PFSK-1 (cell line): Measurements from ENCODE around the gene PPP1R10.

Source experiments
- FOXP2 ChIP-seq: optimal IDR thresholded peaks from 2 replicates; pipeline ENCODE3; 2011; ENCODE audit warnings: borderline replicate concordance, control low read depth, inconsistent platforms; ENCODE audit not compliant: insufficient read depth; ENCODE audit errors: extremely low read length, extremely low read depth
- POLR2AphosphoS5 ChIP-seq: IDR thresholded peaks from 2 replicates; pipeline ENCODE4 v1.6.1; 2012; ENCODE audit warnings: low read depth, mild to moderate bottlenecking, control low read depth, low read length, moderate library complexity
- REST ChIP-seq, 2 experiments: IDR thresholded peaks; 2 replicates each; pipeline versions ENCODE4 v1.6.1 to v1.8.0; 2011 to 2012; ENCODE audit warnings: low read depth in 2 of 2, low read length in 2 of 2, control low read depth in 1 of 2, inconsistent platforms in 1 of 2, mild to moderate bottlenecking in 1 of 2, moderate library complexity in 1 of 2; ENCODE audit not compliant: insufficient read depth in 1 of 2
- SIN3A ChIP-seq: IDR thresholded peaks from 2 replicates; pipeline ENCODE4 v1.6.1; 2012; ENCODE audit warnings: mild to moderate bottlenecking, low read length, moderate library complexity, borderline replicate concordance; ENCODE audit not compliant: insufficient read depth
- TAF1 ChIP-seq: IDR thresholded peaks from 2 replicates; pipeline ENCODE4 v1.6.1; 2012; ENCODE audit warnings: low read length, control low read depth, borderline replicate concordance; ENCODE audit not compliant: insufficient read depth

- no peak for TF ChIP-seq REST (IDR thresholded peaks at IDR 0.05; ENCODE audit: insufficient read depth in 1 of 2, low read depth in 2 of 2, low read length in 2 of 2)
- TF ChIP-seq POLR2AphosphoS5 = no peak
- no peak for TF ChIP-seq SIN3A
- no peak for TF ChIP-seq FOXP2
- no peak for TF ChIP-seq TAF1
These were observed 43.9 kb downstream of the PPP1R10 start for GRCh38 chr6:30573113-30573512.
